ENCODE data around the gene BTBD9.
"Not testable (repeated sequence)": the region's sequence is repeated elsewhere in the genome, so short reads cannot be mapped to it uniquely, and the experiment has no call there.

The BTBD9 gene

GRCh38 chr6:38387461-38387860 lies 252.3 kb downstream of the BTBD9 start:
- DNase-seq = no peak
- no peak for ATAC-seq

GRCh38 chr6:38378801-38379200 lies 260.9 kb downstream of the BTBD9 start:
- ATAC-seq (no peak), DNase-seq (no peak)

DNA sequence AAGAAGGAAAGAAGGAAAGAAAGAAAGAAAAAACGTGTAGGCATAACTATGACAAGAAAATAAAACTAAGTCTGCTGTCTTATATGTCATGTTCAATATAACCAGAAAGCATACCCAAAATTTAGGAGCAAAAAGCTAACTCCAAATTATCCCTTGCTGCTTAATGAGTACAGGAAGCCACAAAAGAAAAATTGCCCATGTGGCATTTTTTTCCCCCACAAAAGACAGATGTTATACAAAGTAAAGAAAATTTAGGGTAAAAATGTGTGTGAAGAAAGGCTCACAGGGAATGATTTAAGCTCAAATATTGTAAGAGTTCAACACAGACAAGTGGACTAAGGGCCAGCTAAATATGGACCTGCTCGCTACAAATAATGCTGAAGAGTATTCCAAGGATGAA lies 263.8 kb downstream of the BTBD9 start:
- ATAC-seq (no peak), DNase-seq (no peak)

DNA sequence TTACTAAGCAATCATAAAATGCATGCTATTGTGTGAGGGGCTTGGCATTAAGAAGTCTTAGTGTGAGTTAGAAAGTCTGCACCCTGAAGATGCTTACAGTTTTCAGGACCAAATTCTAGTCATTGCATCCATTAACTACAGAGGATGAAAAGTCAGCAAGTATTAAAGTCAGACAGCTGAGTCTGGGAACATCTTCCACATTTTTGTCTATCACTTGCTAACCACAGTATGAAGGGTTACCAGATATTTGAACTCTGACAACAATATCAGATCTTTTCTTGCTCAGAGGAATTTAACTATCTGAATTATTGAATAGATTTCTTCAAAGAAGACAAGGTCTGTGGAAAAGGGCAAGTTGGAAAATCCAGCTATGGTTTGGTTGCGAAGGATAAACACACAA lies 264.4 kb downstream of the BTBD9 start:
- DNase-seq (no peak), ATAC-seq (no peak)

- DNase-seq (no peak), ATAC-seq (no peak)
Observed at GRCh38 chr6:38371881-38372280, 267.8 kb downstream of the BTBD9 start.

- DNase-seq = no peak
Observed at GRCh38 chr6:38370653-38371601, 268.8 kb downstream of the BTBD9 start.

GRCh38 chr6:38367231-38367630 lies 272.5 kb downstream of the BTBD9 start:
- no peak for ATAC-seq
- no peak for DNase-seq

More at GRCh38 chr6:38370653-38371601, 268.8 kb downstream of the BTBD9 start:
- no peak for ATAC-seq

GRCh38 chr6:38366234-38366633 lies 273.5 kb downstream of the BTBD9 start:
- DNase-seq = no peak
- ATAC-seq = no peak

GRCh38 chr6:38364775-38365174 lies 275.0 kb downstream of the BTBD9 start:
- DNase-seq (no peak), ATAC-seq (no peak)

DNA sequence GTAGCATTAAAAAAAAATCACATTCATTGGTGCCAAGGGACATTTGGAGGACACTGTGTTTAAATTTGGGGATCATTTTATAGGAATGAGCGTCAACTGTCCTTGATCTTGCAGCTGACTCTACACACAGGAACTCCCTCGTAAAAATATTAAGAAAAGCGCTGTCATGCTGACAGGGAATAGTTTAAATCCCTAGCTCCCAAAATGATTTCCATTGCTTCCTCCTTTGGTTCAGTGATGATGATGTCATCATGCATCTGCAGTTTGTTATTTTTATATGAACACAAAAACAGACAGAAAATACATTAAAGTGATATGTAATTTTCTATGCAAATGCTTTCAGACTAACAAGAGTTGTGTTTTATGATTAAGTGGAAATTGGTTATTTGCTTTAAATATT lies 275.6 kb downstream of the BTBD9 start:
- no peak for DNase-seq
- no peak for ATAC-seq

DNA sequence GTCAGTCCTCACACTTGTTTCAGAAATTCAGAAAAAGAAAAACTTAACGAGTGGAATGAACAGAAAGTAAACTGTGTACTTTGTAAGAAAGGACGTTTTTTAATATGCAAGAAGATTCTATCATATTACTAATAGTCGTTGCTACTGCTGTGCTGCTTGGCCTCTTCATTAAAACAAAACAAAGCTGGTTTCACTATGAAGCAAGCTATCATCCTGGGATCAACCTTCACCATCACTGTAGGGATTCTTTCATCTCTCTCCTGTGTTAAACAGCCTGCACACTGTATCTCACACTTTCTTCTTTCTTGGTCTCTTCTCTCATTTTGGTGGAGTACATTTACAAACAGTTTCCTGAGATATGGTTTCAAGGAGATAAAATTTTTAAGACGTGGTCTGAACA lies 284.2 kb downstream of the BTBD9 start:
- no peak for ATAC-seq

DNA sequence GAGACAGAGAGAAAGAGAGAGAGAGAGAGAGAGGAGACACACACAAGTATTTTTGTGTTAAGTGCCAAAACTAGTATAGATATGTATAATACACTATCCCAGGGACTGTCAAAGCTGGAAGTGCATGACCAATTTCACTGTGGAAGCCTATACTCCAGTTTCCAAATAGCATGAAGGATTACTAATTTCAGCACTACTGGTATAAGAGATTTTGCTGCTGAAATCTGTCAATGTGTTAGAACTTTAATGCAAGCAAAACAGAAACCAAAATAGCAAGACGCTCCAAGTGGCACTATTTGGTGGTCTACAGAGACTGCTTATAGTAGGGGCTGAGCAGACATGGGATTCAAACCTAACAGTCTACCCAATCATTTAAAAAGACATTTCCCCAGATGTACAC lies 284.8 kb downstream of the BTBD9 start:
- no peak for DNase-seq
- no peak for ATAC-seq

More for the DNA sequence above, 284.2 kb downstream of the BTBD9 start:
- DNase-seq = no peak

GRCh38 chr6:38354037-38354381 lies 285.7 kb downstream of the BTBD9 start:
- ATAC-seq (no peak), DNase-seq (no peak)

DNA sequence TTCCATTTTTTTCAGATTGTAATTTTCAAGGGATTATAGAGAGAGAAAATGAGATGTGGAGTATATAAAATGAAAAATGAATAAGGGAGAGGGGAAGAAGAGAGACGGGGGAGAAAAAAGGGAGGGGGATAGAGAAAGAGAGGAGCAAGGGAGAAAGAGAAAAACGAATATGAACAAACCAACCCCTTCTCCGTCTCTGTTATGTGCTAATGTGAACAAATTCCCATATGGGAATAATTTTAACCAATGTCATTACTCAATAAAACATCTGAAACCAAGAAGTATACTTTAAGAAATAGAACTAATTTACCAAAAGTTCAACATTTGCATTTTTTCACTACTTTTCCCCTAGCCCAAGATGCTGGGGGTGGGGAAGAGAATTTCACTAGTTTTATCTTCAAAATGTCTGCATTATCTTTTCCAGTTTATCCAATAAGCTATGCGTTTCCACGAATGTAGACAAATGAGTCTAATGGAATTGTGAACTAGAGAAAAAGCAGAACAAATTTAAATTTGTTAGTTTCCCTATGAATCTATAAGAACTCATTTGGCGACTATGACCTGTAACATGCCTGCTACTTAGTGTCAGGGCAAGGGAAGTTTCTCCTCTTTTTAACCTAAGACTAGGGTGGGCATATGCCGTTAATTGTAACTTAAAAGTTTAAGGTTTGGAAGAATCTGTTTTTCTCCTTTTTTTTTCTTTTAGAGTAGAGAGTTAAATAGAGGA lies 286.3 kb downstream of the BTBD9 start:
- no peak for ATAC-seq

DNA sequence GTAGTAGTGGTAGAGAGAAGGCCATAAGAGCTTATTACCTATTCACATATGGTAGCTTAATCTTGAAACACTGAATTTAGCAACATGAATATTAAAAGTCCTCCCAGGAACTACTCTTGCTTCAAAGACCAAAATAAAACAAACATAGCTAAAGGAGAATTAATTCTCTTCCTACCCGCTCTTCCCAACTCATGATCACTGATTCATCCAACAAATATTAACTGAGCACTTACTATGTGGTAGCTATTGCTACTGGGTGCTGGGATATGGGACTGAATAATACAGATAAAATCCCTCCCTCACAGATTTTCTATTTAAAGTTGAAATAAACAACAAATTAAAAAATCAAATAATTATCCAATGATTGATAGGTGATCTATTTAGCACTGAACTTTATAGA lies 287.1 kb downstream of the BTBD9 start:
- ATAC-seq (no peak), DNase-seq (no peak)

More for the DNA sequence above, 286.3 kb downstream of the BTBD9 start:
- no peak for DNase-seq

- DNase-seq (no peak), ATAC-seq (no peak)
Observed at GRCh38 chr6:38350942-38351341, 288.8 kb downstream of the BTBD9 start.

DNA sequence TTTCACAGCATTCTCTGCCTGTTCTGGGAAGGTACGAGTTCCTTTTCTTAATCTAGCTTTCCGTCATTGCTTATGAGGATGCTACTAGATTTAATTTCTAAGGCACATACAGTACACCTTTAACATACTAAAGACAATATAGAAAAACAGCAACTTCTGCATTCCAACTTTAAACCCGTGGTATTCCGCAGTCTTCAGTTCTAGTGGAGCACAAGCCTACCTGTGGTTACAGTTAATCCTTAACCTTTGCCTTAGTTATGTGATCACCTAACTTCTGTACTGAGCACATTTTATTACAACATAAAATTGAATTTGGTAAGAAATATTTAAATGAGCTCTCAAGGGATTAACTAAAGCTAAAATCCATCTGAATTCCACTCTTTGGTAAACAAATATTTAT lies 289.5 kb downstream of the BTBD9 start:
- DNase-seq (no peak), ATAC-seq (no peak)

DNA sequence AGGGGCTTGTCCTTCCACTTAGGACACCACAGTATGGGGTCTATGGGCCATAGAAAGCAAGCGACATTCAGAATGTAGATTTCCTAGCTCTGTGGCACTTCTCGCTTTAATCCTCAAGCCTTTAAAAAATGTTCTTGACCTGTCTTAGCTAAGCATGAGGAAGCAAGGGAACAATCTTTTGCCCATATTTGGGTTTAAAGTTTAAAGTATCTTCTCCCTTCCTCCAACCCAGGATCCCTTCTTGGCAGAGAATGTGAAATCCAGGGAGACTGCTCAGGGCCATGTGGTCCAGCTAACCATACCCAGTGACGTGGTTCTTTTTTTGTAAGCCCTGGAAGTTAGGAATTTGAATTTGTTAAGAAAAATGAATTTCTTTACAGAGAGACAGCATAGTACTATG lies 289.9 kb downstream of the BTBD9 start:
- ATAC-seq (no peak), DNase-seq (no peak)

DNA sequence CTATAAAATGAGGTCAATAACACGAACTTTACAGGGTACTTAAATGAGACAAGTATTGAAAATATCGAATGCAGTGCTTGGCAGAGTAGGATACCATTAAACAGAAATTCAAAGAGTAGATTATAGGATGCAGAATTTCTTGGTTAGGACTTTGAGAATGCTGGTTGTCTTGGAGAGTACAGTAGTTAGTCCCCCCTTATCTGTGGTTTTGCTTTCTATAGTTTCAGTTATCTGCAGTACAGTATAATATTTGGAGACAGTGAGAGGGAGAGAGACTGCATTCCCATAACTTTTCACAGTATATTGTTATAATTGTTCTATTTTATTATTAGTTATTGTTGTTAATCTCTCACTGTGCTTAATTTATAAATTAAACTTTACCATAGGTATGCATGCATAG lies 290.5 kb downstream of the BTBD9 start:
- DNase-seq = no peak

DNA sequence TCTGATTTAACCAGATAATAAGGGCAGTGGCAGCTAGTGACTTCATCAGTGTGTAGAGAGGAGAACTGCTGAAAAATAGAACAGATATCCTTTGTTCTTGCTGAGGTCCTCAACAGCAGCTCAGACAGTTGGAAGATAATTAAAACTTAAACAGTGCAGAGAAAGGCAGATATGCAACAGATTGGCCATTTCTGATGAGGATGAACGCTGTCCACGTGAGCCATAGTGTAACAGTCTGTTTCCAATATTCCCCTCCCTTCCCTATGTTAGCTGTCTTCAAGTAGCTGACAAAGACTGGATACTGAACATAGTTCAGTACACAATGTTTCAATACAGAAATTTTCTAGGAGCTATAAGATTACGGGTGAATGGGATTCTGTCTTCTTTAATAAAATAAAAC lies 291.4 kb downstream of the BTBD9 start:
- ATAC-seq = no peak
- no peak for DNase-seq

More for the DNA sequence above, 290.5 kb downstream of the BTBD9 start:
- ATAC-seq = no peak

- ATAC-seq, DNase-seq: not testable (repeated sequence)
Observed at GRCh38 chr6:38347829-38348228, 291.9 kb downstream of the BTBD9 start.

- no peak for DNase-seq
Observed at GRCh38 chr6:38346291-38347079, 293.2 kb downstream of the BTBD9 start.

DNA sequence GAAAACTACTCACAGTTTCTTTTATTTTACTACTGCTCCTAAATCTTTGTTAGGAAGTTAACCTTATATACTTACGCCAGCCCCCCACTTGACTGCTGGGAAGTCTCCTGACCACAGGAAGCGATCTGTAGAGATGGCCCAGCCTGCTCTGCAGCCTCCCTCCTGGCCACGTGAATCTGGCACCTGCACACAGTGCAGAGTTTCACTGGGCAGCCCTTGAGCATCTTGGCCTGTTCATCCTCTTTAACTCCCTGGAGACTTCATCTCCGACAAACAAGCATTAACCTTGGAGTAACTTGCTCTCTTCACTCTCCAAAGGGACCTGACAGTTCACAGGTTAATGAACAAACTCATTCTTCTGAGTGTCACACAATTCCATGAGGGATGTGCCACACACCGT lies 294.1 kb downstream of the BTBD9 start:
- no peak for ATAC-seq
- DNase-seq = no peak

More at GRCh38 chr6:38346291-38347079, 293.2 kb downstream of the BTBD9 start:
- no peak for ATAC-seq
